GM20431 (cell line): ENCODE results near the gene MYB.

Source experiments
- in situ Hi-C: fragments of 300-500 bp; cut with MseI, MboI; formaldehyde crosslinking; loops from one replicate; pipeline ENCODE4 v1.15.0; 2020; ENCODE audit warnings: low sequenced_read_pairs; ENCODE audit not compliant: unreplicated experiment

Gene MYB

DNA sequence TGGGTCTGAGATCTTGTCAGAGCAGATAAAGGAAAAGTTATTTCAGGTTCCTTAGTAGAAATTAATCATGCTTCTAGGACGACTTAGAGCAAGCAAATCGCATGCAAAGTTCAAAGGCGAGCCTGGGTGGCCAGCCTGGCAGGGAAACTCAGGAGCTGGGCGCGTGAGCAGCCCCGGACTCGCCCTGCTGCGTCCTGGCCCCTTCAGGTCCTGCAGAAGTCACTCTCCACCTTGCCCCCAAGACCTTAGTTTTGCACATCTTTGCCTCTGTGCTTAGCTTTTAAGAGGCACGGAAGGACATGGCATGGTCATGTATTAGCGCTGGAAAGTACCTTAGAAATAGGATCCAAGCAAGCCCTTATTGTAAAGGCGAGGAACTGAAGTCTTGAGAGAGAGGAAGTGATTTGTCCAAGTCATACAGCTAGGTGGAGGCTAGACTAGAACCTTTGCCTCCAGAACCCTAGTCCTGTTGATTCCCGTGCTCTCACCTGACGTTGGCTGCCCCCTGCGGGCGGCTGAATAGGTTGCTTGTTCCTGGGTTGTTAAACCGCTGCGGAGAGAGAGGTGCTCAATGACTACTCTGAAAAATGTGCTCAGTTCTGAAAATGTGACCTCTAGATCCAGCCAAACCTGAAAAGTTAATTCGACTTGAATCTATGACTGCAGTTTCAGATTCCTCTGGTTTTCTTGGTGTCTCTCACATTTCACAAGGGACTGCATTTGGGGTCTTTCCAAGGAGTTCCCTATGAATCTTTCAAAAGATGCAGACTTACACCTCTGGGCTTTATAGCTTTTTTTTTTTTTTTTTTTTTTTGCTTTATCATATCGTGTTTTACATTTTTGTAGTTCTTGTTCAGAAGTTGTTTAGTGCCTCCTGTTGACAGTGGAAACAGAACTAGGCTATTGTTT, 2.7 kb downstream of the MYB start:
- in situ Hi-C loops = no loop called here

GRCh38 chr6:135185483-135185882, 4.4 kb downstream of the MYB start:
- in situ Hi-C loops = no loop called here

DNA sequence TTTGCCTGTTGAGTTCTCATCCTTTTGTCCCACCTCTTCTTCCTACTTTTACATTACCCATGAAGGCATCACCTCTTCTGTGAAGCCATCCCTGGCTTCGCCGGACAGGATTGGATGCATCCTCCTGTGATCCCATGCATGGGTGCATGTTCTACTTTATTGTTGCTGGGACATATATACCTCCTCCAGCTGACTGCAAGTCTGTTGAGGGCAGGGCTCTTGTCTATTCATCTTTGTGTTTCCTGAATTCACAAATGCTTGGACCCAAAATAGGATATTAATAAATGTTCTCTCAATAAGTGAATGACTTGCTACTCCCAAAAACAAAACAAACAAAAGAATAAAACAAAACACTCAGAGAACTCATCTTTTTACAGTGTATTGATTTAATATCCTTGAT, 5.1 kb downstream of the MYB start:
- in situ Hi-C loops = no loop called here

DNA sequence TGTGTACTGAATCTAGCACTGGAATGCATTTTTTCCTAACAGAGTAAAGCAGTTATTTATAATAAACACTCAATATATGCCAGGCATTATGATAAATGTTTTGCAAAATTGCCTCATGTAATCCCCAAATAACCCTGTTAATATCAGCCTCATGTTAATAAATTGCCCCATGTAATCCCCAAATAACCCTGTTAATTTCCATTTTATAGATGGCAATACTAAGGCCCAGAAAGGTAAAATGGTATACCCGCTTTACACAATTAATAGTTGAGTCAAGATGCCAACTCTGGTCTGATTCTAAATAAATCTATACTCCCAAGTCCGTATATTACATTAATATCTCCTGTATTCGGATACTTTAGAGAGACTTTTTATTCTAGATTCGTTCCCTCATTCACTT, 6.3 kb downstream of the MYB start:
- in situ Hi-C loops = no loop called here

GRCh38 chr6:135188718-135189117, 7.6 kb downstream of the MYB start:
- in situ Hi-C loops = no loop called here

- in situ Hi-C loops = no loop called here
These were observed 8.2 kb downstream of the MYB start for GRCh38 chr6:135189344-135189743.

- in situ Hi-C loops = no loop called here
These were observed 10.6 kb downstream of the MYB start for GRCh38 chr6:135191508-135192255.

- in situ Hi-C loops = no loop called here
These were observed 11.4 kb downstream of the MYB start for GRCh38 chr6:135192256-135193174.

GRCh38 chr6:135193221-135193620, 12.1 kb downstream of the MYB start:
- in situ Hi-C loops = no loop called here

DNA sequence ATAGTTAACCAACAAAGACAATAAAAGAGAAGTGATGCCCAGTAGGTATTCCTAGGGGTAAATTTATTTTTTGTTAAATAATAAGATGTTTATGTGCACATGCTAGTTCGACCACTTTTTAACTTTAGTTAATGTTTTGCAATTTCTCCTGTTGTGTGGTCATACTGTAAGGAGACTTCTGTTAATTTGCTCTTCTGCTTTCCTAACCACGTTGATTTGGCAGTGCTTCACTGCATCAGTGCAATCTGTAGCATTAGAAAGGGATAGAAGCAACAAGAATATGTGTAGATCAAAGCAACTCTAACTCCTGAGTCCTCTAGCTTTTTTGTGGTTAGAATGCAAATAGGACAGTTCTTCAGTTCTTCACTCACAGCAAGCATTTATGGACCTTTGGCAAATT, 13.9 kb downstream of the MYB start:
- in situ Hi-C loops = no loop called here

GRCh38 chr6:135195522-135195921, 14.4 kb downstream of the MYB start:
- in situ Hi-C loops = no loop called here

GRCh38 chr6:135196739-135197510, 15.8 kb downstream of the MYB start:
- in situ Hi-C loops = no loop called here

DNA sequence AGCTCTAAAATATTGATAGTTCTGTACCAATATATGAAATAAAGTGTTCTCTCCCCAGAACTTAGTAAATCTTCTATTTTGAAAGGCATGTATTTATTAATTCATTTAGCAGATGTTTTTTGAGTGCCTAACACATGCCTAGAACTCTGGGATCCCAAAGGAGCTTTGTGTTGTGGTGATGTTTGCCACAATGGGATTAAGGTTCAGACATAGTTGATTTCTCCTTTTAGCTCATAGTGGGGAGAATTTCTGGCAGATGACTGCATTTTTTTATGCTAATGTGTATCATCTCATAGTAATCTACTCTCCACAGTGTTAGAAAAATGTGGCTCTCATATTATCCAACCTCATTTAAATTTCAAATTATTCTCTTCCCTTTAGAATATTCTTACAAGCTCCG, 21.7 kb downstream of the MYB start:
- in situ Hi-C loops = no loop called here

GRCh38 chr6:135204951-135205350, 23.8 kb downstream of the MYB start:
- in situ Hi-C loops = no loop called here

- in situ Hi-C loops = no loop called here
These were observed 28.7 kb downstream of the MYB start for GRCh38 chr6:135209803-135210202.

- in situ Hi-C loops = no loop called here
These were observed 29.7 kb downstream of the MYB start for GRCh38 chr6:135210632-135211305.

DNA sequence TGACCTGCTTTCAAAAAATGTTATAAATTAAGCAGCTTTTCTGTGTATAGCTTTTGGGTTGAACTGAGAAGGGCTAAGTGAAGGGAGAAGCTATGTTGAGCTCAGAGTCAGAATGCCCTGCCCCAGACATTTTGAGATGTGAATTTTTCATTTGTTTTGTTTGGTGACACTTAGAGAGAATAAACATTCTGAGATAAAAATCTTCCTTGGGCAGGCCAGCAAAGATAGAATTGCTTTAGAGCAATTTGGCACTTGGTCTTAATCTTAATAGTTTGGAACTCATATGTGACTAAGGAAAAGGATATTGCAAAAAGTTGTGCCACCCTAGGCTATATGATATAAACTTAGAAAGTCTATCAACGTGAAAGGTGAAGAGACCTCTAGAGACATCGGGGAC, 30.2 kb downstream of the MYB start:
- in situ Hi-C loops = no loop called here

- in situ Hi-C loops = no loop called here
These were observed 31.1 kb downstream of the MYB start for GRCh38 chr6:135212020-135212806.
